GM19035 (cell line): ENCODE data around the gene ATP2C1.
"Not testable (repeated sequence)": the region's sequence is repeated elsewhere in the genome, so short reads cannot be mapped to it uniquely, and the experiment has no call there.

Experiments
- ATAC-seq: cut with Tn5 transposase; IDR thresholded peaks from one replicate; pipeline ENCODE4 v1.9.1; 2021; ENCODE audit not compliant: unreplicated experiment

The ATP2C1 gene

GRCh38 chr3:130893376-130894129 lies at the start of gene ATP2C1:
Gene ATP2C1, plus strand, starts transcription at chr3:130894084. Its CDS starts 686 bp downstream, at chr3:130894770.
- peak; percentile 94 for ATAC-seq

- ATAC-seq: no peak
Observed at GRCh38 chr3:130844462-130844861, 49.4 kb upstream of the ATP2C1 start.

DNA sequence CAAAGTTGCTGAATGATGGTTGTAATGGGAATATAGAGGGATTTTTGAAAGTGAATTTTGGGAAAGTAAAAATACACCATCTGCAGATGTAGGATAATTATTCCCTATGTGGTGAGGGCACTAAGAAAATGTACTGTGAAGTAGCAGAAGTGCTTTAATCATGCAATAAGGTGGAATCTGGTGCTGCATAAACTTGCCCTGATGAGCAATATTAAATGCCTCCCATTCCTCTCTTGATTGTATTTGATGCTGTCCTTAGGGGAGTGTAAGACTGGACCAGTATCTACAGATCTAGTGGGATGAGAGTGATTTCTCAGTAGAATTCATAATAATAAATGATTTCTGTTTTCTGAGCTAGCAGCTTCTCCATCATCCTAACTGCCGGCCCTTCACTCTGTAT lies 47.7 kb upstream of the ATP2C1 start:
- ATAC-seq: no peak

DNA sequence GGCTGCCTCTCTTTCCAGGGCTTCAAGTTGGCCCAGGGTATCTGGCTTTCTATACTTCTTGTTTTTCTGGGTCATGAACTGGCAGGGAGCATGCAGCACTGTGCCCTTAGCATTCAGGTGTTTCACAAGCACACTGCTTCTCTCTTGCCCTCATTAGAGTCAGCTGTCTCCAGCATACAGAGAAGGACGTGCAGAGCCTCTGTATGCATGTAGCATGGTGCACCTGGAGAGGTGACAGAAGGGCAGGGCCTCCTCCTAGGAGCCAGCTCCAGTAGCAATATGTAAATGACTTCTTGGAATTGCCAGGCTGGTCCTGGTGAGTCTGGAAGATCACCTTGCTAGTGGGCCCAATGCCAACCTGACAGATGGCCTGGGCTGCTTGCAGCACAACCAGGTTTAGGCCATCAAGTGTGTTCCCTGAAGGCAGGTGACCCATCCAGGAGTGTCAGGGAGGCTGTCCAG lies 44.8 kb upstream of the ATP2C1 start:
- no peak for ATAC-seq

- peak; percentile 70 for ATAC-seq
Observed at GRCh38 chr3:130850044-130850797, 43.7 kb upstream of the ATP2C1 start.

- no peak for ATAC-seq
Observed at GRCh38 chr3:130850843-130851242, 43.0 kb upstream of the ATP2C1 start.

DNA sequence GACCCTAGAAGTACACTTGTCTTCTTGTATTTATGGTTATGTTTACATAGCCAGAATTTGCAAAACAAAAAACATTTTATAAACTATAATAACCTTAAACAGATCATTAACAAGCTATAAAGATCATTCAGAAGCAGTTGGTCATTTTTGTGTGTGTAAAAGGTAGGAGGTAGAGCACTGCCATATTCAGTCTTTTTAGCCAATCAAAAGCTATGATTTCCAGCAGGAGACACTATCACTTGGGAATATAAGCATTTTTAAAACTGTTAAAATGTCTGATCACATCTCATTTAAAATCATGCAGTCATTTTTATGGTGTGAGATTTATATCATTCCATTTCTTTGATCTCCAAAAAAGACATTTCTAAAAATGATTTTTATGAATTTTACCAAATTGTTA lies 42.6 kb upstream of the ATP2C1 start:
- ATAC-seq: no peak

GRCh38 chr3:130853581-130853980 lies 40.3 kb upstream of the ATP2C1 start:
- ATAC-seq: no peak

- ATAC-seq: peak; percentile 50
Observed at GRCh38 chr3:130854208-130854864, 39.5 kb upstream of the ATP2C1 start.

GRCh38 chr3:130857336-130858026 lies 36.4 kb upstream of the ATP2C1 start:
- ATAC-seq: no peak

- ATAC-seq: not testable (repeated sequence)
Observed at GRCh38 chr3:130862130-130862529, 31.8 kb upstream of the ATP2C1 start.

DNA sequence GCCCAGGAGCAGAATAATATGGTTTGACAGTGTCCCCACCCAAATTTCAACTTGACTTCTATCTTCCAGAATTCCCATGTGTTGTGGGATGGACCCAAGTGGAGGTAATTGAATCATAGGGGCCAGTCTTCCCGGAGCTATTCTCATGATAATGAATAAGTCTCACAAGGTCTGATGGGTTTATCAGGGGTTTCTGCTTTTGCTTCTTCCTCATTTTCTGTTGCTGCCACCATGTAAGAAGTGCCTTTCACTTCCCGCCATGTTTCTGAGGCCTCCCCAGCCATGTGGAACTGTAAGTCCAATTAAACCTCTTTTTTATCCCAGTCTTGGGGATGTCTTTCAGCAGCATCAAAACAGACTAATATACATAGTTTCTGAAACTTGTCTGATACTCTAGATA lies 28.4 kb upstream of the ATP2C1 start:
- no peak for ATAC-seq

GRCh38 chr3:130866327-130866726 lies 27.6 kb upstream of the ATP2C1 start:
- no peak for ATAC-seq

GRCh38 chr3:130870423-130870822 lies 23.5 kb upstream of the ATP2C1 start:
- no peak for ATAC-seq

- ATAC-seq: no peak
Observed at GRCh38 chr3:130876594-130876993, 17.3 kb upstream of the ATP2C1 start.

- no peak for ATAC-seq
Observed at GRCh38 chr3:130878464-130878863, 15.4 kb upstream of the ATP2C1 start.

DNA sequence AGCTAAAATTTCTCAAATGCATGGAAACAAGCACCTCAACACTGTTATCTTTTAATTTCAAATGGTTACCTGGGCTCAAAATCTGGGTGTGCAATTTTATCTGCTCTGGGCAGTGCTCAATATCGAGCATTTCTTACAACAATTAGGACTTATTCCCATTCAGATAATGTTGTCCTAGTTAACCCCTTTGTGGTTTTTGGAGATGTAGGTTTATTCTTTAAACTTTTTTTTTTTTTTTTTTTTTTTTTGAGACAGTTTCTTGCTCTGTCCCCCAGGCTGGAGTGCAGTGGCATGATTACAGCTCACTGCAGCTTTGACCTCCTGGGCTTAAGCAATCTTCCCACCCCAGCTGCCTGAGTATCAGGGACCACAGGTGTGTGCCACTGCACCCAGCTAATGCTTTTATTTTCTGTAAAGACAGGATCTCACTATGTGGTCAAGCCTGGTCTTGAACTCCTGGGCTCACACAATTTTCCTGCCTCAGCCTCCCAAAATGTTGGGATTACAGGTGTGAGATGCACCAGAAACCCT lies 4.4 kb upstream of the ATP2C1 start:
- no peak for ATAC-seq

- ATAC-seq: peak; percentile 41
Observed at GRCh38 chr3:130892759-130893375, 1.0 kb upstream of the ATP2C1 start.

- ATAC-seq: peak; percentile 14
Observed at GRCh38 chr3:130894130-130894985, 474 bp downstream of the ATP2C1 start.

DNA sequence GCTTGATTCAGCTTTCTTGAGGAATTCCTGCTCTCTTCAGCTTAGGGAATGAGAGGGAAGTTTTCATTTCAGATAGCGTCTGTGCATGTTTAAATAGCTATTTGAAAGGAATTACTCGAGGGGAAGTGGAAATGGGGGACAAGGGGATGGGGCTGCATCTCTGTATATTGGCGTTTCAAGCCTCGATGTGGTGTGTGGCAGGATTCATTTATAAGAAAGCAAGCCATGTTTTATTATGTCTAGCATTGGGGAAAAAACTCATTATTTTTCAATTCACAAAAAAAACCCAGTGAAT lies 1.0 kb downstream of the ATP2C1 start:
- ATAC-seq: no peak
